ENCODE data around the gene CEP112.
"Not testable (repeated sequence)": the region's sequence is repeated elsewhere in the genome, so short reads cannot be mapped to it uniquely, and the experiment has no call there.

CEP112 gene

DNA sequence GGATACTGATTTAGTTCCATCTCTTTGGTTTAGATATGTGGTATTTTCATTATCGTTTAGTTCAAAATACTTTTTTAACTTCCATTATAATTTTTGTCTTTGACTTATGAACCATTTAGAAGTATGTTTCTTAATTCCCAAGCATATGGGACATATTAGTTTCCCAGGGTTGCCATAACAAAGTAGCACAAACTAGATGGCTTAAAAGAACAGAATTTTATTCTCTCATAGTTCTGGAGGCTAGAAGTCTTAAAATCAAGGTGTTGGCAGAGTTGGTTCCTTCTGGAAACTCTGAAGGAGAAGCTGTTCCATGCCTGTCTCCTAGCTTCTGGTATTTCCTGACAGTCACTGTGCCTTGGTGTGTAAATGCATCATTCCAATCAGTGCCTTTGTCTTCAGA lies 339.0 kb downstream of the CEP112 start:
- Histone ChIP-seq H3K36me3 (ENCODE audit: insufficient read depth, low read length) (peaks cover 3% of the 10 kb centered on the region), H3K4me3 (ENCODE audit: low read length) (no peak overlapping the region), H3K9me3 (ENCODE audit: low read length) (peaks cover under 1% of the 10 kb centered on the region), H3K4me1 (ENCODE audit: insufficient read depth, low read length) (no peaks in the 10 kb centered on the region), H3K27me3 (ENCODE audit: insufficient read depth, low read length) (no peaks in the 10 kb centered on the region), H2AFZ (ENCODE audit: low read depth, low read length) (no peak overlapping the region)

DNA sequence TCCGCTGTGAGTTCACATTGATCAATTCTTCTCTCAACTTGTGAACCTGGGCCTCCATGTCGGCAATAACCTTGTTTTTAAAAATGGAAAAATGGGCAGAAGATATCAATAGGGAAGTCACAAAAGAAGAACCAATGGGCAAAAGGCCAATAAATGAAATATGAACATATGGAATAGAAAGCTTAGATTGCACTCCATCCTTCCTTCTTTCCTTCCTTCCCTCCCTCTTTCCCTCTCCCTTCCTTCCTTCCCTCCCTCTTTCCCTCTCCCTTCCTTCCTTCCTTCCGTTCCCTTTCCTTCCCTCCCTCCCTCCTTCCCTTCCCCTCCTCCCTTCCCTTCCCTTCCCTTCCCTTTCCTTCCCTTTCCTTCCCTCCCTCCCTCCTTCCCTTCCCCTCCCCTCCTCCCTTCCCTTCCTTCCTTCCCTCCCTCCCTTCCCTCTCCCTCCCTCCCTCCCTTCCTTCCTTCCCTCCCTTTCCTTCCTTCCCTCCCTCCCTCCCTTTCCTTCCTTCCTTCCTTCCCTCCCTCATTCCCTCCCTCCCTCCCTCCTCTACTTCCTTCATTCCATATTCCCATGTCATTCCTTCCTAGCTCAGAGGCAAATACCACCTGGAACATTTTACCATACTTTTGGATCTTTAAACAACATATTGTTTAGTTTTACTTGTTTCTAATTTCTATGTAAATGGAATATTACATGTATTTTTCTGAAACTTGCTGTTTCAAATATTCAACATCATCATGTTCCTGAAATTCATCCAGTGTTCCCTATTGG lies 339.8 kb downstream of the CEP112 start:
- peaks cover 3% of the 10 kb centered on the region for H3K36me3 ChIP-seq (ENCODE audit: insufficient read depth, low read length)
- H3K4me1 ChIP-seq (ENCODE audit: insufficient read depth, low read length): no peaks in the 10 kb centered on the region
- peaks cover 4% of the 10 kb centered on the region for H3K9me3 ChIP-seq (ENCODE audit: low read length)
- no peak overlapping the region for H3K4me3 ChIP-seq (ENCODE audit: low read length)
- H3K27me3 ChIP-seq (ENCODE audit: insufficient read depth, low read length): no peaks in the 10 kb centered on the region
- no peak overlapping the region for H2AFZ ChIP-seq (ENCODE audit: low read depth, low read length)

GRCh38 chr17:65850486-65850885 lies 341.4 kb downstream of the CEP112 start:
- H2AFZ ChIP-seq (ENCODE audit: low read depth, low read length): no peak overlapping the region
- H3K4me1 ChIP-seq (ENCODE audit: insufficient read depth, low read length): no peaks in the 10 kb centered on the region
- H3K4me3 ChIP-seq (ENCODE audit: low read length): no peak overlapping the region
- no peaks in the 10 kb centered on the region for H3K27me3 ChIP-seq (ENCODE audit: insufficient read depth, low read length)
- peaks cover 3% of the 10 kb centered on the region for H3K36me3 ChIP-seq (ENCODE audit: insufficient read depth, low read length)
- peaks cover 4% of the 10 kb centered on the region for H3K9me3 ChIP-seq (ENCODE audit: low read length)

- Histone ChIP-seq H3K36me3 (ENCODE audit: insufficient read depth, low read length) (peaks cover 3% of the 10 kb centered on the region), H3K4me3 (ENCODE audit: low read length) (no peak overlapping the region), H3K4me1 (ENCODE audit: insufficient read depth, low read length) (no peaks in the 10 kb centered on the region), H2AFZ (ENCODE audit: low read depth, low read length) (no peak overlapping the region), H3K9me3 (ENCODE audit: low read length) (peaks cover 4% of the 10 kb centered on the region), H3K27me3 (ENCODE audit: insufficient read depth, low read length) (no peaks in the 10 kb centered on the region)
These were observed 343.2 kb downstream of the CEP112 start for GRCh38 chr17:65848751-65849150.

DNA sequence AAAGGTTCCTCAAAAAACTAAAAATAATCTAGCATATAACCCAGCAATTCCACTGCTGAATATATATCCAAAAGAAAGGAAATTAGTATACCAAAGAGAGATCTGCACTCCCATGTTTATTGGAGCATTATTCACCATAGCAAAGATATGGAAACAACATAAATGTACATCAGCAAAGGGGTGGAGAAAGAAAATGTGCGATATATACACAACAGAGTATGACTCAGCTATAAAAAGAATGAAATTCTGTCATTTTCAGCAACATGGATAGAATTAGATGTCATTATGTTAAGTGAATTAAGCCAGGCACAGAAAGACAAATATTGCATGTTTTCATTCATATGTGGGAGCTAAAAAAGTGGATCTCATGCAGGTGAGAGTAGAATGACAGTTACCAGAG lies 350.8 kb downstream of the CEP112 start:
- Histone ChIP-seq H3K27me3 (ENCODE audit: insufficient read depth, low read length) (no peaks in the 10 kb centered on the region), H3K4me3 (ENCODE audit: low read length) (no peak overlapping the region), H3K4me1 (ENCODE audit: insufficient read depth, low read length) (no peaks in the 10 kb centered on the region), H2AFZ (ENCODE audit: low read depth, low read length) (no peak overlapping the region), H3K36me3 (ENCODE audit: insufficient read depth, low read length) (no peaks in the 10 kb centered on the region), H3K9me3 (ENCODE audit: low read length) (peaks cover 2% of the 10 kb centered on the region)

GRCh38 chr17:65837232-65837631 lies 354.7 kb downstream of the CEP112 start:
- H3K4me1 ChIP-seq (ENCODE audit: insufficient read depth, low read length); H2AFZ ChIP-seq (ENCODE audit: low read depth, low read length); H3K36me3 ChIP-seq (ENCODE audit: insufficient read depth, low read length); H3K27me3 ChIP-seq (ENCODE audit: insufficient read depth, low read length); H3K4me3 ChIP-seq (ENCODE audit: low read length); H3K9me3 ChIP-seq (ENCODE audit: low read length): not testable (repeated sequence)

DNA sequence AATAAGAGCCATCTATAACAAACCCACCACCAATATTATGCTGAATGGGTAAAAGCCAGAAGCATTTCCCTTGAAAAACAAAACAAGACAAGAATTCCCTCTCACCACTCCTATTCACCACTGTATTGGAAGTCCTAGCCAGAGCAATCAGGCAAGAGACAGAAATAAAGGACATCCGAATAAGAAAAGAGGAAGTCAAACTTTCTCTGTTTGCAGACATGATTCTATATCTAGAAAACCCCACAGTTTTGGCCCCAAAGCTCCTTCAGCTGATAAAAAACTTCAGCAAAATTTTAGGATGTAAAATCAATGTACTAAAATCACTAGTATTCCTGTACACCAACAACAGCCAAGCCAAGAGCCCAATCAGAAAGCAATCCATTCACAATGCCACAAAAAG lies 358.7 kb downstream of the CEP112 start:
- Histone ChIP-seq H3K27me3 (ENCODE audit: insufficient read depth, low read length) (no peaks in the 10 kb centered on the region), H3K36me3 (ENCODE audit: insufficient read depth, low read length) (no peaks in the 10 kb centered on the region), H2AFZ (ENCODE audit: low read depth, low read length) (no peak overlapping the region), H3K9me3 (ENCODE audit: low read length) (peaks cover 8% of the 10 kb centered on the region), H3K4me1 (ENCODE audit: insufficient read depth, low read length) (no peaks in the 10 kb centered on the region), H3K4me3 (ENCODE audit: low read length) (no peak overlapping the region)

- Histone ChIP-seq H3K4me1 (ENCODE audit: insufficient read depth, low read length) (no peaks in the 10 kb centered on the region), H3K27me3 (ENCODE audit: insufficient read depth, low read length) (no peaks in the 10 kb centered on the region), H3K4me3 (ENCODE audit: low read length) (no peak overlapping the region), H3K36me3 (ENCODE audit: insufficient read depth, low read length) (no peaks in the 10 kb centered on the region), H2AFZ (ENCODE audit: low read depth, low read length) (no peak overlapping the region), H3K9me3 (ENCODE audit: low read length) (peaks cover 8% of the 10 kb centered on the region)
These were observed 361.6 kb downstream of the CEP112 start for GRCh38 chr17:65830356-65830755.

- not testable (repeated sequence) for H3K36me3 ChIP-seq (ENCODE audit: insufficient read depth, low read length); H3K9me3 ChIP-seq (ENCODE audit: low read length); H3K4me3 ChIP-seq (ENCODE audit: low read length); H2AFZ ChIP-seq (ENCODE audit: low read depth, low read length); H3K27me3 ChIP-seq (ENCODE audit: insufficient read depth, low read length); H3K4me1 ChIP-seq (ENCODE audit: insufficient read depth, low read length)
These were observed 365.4 kb downstream of the CEP112 start for GRCh38 chr17:65826577-65826976.

DNA sequence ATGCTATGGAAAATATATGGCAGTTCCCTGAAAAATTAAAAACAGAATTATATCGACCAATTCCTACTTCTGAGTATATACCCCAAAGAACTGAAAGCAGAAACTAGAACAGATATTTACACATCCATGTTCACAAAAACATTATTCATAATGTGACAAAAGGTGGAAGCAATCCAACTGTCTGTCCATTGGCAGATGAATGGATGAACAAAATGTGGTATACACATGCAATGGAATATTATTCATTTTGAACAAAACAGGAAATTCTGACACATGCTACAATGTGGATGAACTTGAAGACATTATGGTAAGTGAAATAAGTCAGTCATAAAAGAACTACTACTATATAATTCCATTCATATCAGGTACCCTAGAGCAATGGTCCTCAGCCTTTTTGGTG lies 367.0 kb downstream of the CEP112 start:
- Histone ChIP-seq H3K36me3 (ENCODE audit: insufficient read depth, low read length) (no peaks in the 10 kb centered on the region), H3K4me3 (ENCODE audit: low read length) (no peak overlapping the region), H2AFZ (ENCODE audit: low read depth, low read length) (no peak overlapping the region), H3K27me3 (ENCODE audit: insufficient read depth, low read length) (no peaks in the 10 kb centered on the region), H3K4me1 (ENCODE audit: insufficient read depth, low read length) (no peaks in the 10 kb centered on the region), H3K9me3 (ENCODE audit: low read length) (no peaks in the 10 kb centered on the region)

- Histone ChIP-seq H3K27me3 (ENCODE audit: insufficient read depth, low read length) (no peaks in the 10 kb centered on the region), H2AFZ (ENCODE audit: low read depth, low read length) (no peak overlapping the region), H3K4me1 (ENCODE audit: insufficient read depth, low read length) (no peaks in the 10 kb centered on the region), H3K9me3 (ENCODE audit: low read length) (no peaks in the 10 kb centered on the region), H3K36me3 (ENCODE audit: insufficient read depth, low read length) (no peaks in the 10 kb centered on the region), H3K4me3 (ENCODE audit: low read length) (no peak overlapping the region)
These were observed 368.2 kb downstream of the CEP112 start for GRCh38 chr17:65823713-65824112.

GRCh38 chr17:65820811-65821210 lies 371.1 kb downstream of the CEP112 start:
- Histone ChIP-seq H3K27me3 (ENCODE audit: insufficient read depth, low read length) (no peaks in the 10 kb centered on the region), H3K4me1 (ENCODE audit: insufficient read depth, low read length) (no peaks in the 10 kb centered on the region), H3K4me3 (ENCODE audit: low read length) (no peak overlapping the region), H2AFZ (ENCODE audit: low read depth, low read length) (no peak overlapping the region), H3K36me3 (ENCODE audit: insufficient read depth, low read length) (no peaks in the 10 kb centered on the region), H3K9me3 (ENCODE audit: low read length) (no peaks in the 10 kb centered on the region)

GRCh38 chr17:65820306-65820705 lies 371.6 kb downstream of the CEP112 start:
- no peak overlapping the region for H3K4me3 ChIP-seq (ENCODE audit: low read length)
- H3K36me3 ChIP-seq (ENCODE audit: insufficient read depth, low read length): no peaks in the 10 kb centered on the region
- H3K27me3 ChIP-seq (ENCODE audit: insufficient read depth, low read length): no peaks in the 10 kb centered on the region
- no peaks in the 10 kb centered on the region for H3K9me3 ChIP-seq (ENCODE audit: low read length)
- no peak overlapping the region for H2AFZ ChIP-seq (ENCODE audit: low read depth, low read length)
- H3K4me1 ChIP-seq (ENCODE audit: insufficient read depth, low read length): no peaks in the 10 kb centered on the region

- Histone ChIP-seq H3K4me3 (ENCODE audit: low read length) (no peak overlapping the region), H3K36me3 (ENCODE audit: insufficient read depth, low read length) (no peaks in the 10 kb centered on the region), H3K9me3 (ENCODE audit: low read length) (no peaks in the 10 kb centered on the region), H2AFZ (ENCODE audit: low read depth, low read length) (no peak overlapping the region), H3K4me1 (ENCODE audit: insufficient read depth, low read length) (no peaks in the 10 kb centered on the region), H3K27me3 (ENCODE audit: insufficient read depth, low read length) (no peaks in the 10 kb centered on the region)
These were observed 372.1 kb downstream of the CEP112 start for GRCh38 chr17:65819810-65820209.
